Measurements from ENCODE around the gene PYGM. TPM values are rescaled to one million over a fixed set of nuclear protein-coding genes. Genes with fewer than 3 reads are reported as not detected.

PYGM gene
- total RNA-seq, result 0.05 TPM in 1 of 2 replicates, not detected in the other

DNA sequence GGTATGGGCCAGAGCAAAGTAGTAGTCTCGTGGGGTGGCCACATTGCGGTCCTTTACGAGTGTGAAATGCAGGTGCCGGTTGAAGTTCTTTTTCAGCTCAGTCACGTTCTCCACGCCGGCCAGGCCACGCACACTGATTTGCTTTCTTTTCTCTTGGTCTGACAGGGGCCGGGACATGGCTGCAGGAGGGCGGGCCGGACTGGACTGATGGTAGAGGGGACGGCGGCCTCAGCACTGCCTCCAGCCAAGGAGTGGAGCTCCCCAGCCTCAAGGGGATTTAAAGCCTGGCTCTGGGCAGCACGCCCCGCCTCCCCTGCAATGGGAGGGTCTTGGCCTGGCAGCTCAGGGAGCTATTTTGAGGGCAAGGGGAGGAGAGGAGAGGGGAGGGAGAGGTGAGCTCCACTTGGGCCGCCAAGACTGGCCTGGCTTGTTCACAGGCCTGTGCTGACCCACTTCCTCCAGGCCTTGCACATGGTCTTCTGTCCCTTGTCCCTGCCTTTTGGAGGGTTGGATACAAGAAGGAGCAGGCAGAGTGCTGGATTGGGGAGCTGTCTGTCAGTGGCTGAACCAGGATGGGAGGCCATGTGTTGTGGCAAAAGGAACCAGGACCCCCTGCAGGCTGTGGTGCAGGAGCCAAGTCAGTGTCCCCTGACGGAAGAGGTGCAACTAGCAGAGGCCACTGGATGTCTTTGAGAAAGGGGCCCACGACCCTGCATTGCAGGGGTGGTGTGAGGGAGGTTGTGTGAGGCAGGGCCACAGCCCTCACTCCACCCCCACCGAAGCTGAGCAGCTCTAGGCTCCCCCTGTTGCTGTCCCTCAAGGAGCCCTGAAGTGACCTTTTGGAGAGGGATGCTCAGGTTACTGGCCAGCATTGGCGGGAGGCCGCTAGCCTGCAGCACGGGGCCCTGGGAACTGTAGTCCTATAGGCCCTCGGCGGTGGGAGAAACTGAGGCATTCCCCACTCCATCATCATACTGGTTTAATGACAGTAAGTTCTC is at the start of gene PYGM:
Gene PYGM, minus strand, starts transcription at position 253 of the 998 bp plus-strand sequence. Its CDS starts 76 bp downstream, at position 177.
- no peak for DNase-seq (ENCODE audit: low read depth)

DNA sequence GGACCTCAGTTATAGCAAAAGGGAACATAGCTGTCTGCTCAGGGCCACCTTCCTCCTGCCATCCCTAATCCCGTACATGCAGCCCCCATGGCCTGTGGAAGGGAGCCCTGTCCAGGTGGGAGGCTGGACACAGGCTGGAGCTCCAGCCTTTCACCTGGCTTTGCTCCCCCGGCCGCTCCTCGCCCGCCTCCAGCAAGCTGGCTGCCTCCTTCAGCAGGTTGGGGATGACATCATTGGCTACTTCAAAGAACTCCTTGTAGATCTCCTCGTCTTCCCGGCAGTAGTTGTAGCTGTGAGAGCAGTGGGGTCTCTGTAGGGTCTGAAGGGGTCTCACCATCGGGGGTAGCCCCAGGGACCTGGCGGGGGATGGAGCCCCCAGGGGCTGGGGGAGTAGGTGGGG is 45.7 kb upstream of the PYGM start:
- no peak for DNase-seq (ENCODE audit: low read depth)

DNA sequence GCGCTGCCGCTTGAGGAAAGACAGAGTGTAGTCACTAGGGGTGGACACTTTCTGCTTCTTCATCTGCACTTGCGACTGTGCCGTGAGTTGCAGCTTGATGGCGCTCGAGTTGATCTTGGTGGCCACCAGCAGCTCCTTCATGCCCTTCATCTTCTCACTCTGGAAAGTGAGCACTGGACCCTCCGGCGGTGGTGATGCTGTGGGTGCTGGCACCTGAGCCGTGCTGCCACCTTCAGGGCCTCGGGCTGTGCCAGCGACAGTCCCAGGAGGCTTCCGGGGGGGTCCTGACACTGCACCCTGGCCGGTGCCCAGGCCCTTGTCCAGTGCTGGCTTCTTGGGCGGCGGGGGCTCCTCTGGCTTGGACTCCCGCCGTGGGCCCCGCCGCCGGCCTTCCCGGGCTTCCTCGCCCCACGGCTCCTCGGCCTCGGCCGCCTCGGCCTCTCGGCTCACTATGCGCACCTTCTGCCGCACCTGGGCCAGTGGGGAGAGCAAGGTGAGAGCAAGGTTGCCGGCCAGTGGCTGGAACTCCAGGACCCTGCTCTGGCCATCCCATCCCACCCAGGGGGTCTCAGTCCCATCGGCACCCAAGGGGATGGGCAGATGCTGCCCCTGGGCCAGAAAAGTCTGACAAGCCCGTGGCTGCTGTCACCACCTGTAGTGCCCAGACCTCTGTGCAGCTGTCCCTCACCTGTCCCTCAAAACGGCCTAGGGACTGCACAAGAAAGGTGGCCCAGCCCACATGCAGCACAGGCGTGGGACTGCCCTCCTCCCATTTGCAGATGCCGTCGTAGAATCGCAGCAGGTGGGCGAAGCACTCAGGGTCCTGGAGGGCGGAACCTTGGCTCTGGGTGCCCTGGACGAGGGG is 44.8 kb upstream of the PYGM start:
- no peak for DNase-seq (ENCODE audit: low read depth)

DNA sequence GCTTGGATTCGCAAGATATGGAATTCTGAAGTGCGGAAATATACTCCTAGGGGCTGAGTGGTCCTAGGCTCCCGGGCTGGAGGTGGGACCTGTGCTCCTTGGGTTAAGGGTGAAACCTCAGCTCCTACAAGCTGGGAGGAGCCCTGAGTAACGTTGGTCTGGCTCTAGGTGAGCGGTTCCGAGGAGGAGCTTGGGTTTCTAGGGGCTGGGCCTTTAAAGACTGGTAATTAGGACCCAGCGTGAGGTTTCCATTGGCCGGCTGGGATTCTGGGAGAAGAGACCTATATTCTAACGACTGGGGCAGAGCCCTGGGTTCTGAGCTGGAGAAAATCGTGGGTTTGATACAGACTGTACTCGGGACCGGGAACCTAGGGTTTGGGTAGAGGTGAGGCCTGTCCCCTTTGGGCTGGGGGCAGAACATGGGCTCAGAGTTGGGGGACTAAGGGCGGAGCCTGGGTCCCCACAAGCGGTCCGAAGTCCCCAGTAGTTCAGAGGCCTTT is 44.1 kb upstream of the PYGM start:
- no peak for DNase-seq (ENCODE audit: low read depth)

DNA sequence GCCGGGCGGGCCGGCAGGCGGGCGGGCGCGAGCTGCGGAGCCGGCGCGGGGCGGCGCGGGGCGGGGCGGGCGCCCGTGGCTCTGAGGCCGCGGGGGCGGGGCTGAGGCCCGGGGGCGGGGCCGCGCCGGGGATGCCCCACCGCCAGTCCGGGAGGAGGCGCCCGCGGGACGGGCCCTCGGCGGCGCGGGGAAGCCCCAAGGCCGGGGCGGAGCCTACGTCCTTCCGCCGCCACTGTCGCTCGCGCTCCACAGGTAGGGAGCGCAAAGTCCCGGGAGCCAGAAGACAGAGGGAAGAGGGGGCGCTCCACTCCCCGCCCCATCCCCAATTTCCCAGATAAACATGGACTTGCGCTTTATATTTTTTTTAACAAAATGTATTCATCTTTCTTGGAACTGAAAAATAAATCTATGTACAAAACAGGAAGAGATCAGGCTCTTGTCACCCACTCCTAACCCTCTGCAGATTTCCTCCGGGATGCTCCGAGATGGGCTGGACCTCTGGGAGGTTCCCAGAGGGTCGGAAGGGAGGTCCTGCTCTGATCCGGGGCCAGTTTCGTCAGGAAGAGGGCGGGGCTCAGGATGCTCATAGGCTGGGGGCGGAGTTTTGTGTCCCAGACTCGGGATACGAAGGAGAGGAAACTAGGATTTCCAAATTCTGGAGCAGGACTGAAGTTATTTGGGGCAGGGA is 43.5 kb upstream of the PYGM start, which contains the start of gene MAP4K2:
Gene MAP4K2, minus strand, starts transcription at position 57 of the 688 bp plus-strand sequence. CDS start 65 bp downstream, outside the sequence.
- peak; percentile 53 for DNase-seq (ENCODE audit: low read depth)

DNA sequence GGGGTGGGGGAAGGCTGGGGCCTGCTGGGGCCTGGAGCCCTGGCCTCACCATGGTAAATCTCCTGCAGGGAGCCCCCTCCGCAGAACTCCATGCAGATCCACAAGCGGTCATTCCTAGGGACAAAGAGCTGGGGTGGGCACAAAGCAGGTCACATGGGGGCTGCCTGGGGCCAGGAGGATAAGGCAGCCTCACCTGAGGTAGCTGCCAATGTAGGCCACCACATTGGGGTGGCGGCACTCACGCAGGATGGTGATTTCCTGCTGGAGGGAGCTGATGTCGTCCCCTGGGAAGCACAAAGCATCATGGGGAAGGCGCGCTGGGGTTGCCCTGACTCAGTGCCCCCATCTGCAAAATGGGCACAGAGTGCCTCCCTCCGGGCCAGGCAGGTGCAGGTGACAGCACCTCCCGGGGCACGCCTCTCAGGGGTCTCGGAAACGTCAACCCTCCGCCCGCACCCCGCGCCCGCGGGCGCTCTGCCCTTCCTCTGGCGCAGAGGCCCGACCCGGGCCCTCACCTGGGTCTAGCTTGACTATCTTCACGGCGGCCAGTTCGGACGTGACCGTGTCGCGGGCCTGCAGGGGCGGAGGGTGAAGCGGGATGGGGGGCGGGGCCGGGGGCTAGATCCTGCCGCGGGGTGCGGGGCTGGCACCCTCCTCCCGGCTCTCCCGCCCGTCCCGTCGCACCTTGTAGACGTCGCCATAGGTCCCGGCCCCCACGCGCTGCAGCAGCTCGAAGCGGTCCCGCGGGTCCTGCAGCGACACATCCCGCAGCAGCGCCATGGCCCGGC is 42.8 kb upstream of the PYGM start:
- no peak for DNase-seq (ENCODE audit: low read depth)

DNA sequence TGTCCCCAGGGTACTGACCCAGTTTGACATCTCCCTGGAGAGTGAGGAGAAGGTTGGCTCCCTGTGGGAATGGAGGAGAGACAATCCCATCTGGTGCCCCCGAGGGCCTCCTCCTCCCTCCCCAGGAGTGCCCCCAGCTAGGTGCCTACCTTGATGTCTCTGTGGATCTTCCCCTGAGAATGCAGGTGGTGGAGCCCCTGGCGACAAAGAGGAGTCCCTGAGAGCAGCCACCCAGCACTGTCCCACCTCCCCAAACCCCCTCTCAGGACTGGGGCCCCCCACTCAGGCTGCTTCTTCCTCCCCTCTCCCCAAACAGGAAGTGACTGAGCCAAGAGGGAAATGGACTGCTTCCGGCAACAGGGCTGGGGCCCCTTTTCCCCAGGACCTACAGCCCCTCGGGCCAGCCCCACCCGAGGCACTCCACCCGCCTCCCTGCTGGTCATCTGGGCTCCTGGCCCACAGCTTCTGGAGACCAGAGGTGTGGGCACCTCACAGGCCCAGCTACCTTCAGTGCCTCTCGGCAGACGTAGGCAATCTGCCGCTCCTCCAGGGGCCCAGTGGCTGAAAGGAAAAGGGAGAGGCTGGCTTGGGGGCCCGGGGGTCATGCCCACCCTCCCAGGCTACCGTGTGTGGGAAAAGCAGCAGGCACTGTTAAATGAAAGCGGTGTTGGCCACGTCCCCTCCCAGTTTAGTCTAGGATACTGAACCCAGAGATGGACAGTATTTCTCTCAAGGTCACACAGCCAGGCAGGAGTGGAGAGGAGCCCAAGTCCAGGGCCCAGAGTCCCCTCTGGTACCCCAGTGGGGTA is 42.0 kb upstream of the PYGM start:
- DNase-seq (ENCODE audit: low read depth), result no peak

DNA sequence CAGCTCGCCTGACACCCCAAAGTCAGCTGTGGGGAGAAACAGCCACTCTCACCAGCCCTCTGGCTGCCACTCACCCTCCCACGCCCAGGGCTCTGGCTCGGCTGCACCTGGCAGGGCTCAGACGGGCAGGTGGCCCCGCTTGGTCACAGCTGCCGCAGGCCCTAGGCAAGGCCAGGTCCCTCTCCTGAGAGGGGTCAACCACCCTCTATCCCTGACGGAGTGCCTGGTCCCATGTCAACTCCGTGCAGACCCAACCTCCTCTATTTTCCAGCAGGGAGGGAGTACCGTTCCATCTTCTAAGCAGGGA is 41.3 kb upstream of the PYGM start:
- DNase-seq (ENCODE audit: low read depth), result no peak

DNA sequence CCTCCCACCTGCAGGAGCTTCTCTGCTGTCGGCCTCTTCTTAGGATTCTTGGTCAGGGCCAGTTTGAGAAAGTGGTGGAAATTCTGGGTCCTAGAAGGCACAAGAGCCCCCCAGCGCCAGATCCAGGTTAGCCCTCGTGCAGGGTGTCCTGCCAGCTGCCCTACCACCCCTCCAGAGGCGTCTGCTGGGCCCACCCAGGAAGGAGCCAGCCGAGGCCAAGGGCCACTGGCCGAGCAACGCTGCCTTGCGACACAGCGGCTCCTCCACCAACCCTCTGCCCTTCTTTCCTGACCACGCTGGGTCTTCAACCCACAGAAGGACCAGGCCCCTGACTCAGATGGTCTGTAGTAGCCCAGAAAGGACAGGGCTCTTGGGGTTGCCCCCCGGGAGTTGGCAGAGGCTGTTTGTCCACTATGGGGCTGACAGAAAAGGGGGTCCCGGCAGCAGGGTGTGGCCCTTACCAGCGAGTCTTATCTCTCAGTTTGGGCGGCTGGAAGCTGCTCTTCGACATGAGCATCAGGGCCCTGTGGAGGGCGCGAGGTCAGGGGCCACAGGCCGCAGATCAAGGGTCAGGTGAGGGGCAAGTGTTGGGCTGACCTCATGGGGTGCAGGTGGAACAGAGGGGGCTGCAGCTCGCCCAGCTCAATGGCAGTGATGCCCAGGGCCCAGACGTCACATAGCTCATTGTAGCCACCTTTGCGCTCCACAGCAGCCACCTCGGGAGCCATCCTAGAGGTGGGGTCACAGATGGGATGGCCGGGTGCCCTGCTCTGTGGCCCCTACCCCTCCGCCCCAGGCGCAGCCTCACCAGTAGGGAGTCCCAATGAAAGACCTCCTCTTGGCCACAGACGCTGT is 40.8 kb upstream of the PYGM start:
- no peak for DNase-seq (ENCODE audit: low read depth)

DNA sequence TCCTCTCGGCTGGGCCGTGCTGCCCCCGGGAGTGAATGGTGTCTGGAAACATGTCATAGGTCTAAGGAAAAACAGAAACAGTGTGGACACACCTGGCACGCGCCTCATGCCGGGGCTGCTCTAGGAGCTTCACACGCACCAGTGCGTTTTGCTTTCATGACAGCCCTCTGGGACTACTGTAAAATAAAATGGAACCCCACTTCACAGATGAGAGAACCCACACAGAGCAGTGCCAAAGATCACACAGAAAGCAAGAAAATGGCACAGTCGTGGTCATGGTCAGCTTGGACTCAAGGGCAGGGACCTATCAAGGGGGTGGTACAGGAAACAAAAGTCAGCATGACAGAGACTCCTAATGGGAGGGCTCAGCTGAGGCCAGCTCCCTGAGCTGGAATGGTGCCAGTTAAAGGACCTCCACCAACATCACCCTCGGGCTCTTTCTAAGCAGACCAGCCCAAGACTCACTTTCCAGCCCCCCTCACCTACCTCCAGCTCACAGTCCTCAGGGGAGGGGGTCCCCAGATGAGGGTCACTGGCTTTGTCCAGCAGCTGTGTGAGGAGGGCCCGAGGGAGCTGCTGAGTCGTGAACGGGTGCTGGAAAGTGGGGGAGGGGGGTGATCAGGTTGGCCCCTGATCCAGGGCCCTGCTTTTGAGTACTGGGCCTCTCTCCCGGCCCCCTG is 40.0 kb upstream of the PYGM start:
- no peak for DNase-seq (ENCODE audit: low read depth)

DNA sequence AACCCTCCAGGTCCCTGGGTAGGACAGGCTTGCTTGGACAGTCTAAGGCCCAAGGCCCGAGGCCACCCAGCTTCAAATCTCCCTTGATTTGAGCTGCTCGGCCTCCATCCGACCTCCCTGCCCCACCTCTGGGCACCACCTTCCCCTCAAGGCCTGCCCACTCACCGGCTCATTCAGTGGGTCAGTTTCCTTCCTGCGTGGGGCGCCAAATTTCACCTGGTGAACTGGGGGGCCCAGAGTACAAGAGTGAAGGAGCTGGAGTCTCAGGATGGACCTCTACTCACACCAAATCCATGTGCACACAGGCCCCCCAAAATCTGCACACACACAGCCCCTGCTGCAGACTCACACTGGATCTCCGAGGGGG is 39.5 kb upstream of the PYGM start:
- no peak for DNase-seq (ENCODE audit: low read depth)

DNA sequence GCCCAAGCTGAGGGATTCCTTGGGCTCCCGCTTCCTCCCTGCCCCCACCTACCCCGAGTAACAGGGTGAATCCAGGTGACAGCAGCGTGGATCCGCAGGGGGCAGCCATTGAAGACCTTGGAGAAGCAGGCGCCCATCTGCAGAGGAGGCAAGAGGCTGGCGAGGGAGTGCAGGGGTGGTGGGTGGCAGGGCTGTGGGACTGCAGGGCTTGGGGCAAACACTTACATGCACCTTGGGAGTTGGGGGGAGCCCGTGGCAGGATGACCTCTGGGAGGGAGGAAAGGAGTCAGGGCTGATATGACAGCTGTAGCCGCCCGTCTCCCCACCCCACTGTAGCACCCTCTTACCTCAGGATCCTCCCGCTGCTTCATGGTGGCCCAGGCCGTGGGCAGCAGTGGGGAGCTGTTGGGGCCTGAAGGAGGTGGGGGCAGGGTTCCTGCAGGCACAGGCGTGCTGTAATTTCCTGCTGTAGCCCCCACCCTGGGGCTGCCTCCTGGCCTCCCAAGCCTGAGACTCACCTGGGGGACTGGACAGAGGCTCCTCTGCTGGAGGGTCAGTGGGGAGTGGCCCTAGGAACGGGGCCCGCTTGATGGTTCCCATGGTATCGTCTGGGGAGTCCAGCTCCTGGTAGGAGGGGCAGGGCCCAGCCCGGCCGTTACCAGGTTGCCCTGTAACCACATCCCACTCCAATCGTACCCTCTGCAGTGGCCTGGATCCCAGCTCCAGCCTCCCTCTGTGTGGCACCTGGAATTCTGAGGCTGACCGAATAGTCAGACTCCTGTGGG is 37.2 kb upstream of the PYGM start:
- no peak for DNase-seq (ENCODE audit: low read depth)

DNA sequence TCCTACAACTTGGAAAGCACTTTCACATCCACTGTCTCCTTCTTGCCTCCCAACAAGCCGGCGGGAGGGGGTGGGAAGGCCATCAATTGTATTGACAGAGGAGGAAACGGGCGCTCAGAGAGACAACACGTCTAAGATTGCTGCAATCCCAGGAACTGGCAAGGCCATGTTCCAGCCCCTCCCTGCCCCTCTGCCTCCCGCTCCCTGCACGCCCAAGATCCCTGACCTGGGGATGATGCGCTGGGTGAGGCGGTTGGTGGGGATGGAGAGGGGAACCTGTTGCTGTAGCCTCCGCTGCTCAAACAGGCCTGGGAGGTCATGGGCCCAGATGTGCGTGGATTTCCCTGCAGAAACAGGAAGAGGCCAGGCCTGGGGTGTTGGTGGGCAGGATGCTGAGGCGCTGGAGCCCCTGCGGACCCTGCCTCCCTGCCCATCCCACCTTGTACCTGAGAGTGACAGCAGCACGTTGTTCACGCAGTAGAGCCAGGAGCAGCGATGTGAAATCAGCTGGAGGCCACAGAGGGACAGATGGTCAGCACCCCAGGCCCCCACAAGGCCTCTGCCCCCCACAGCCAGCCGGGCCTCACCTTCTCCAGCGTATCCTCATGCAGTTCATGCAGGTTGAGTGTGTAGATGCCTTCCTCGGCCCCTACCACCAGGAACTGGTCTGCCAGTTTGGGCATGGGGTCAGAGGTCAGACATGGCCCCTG is 36.4 kb upstream of the PYGM start:
- DNase-seq (ENCODE audit: low read depth), result no peak

DNA sequence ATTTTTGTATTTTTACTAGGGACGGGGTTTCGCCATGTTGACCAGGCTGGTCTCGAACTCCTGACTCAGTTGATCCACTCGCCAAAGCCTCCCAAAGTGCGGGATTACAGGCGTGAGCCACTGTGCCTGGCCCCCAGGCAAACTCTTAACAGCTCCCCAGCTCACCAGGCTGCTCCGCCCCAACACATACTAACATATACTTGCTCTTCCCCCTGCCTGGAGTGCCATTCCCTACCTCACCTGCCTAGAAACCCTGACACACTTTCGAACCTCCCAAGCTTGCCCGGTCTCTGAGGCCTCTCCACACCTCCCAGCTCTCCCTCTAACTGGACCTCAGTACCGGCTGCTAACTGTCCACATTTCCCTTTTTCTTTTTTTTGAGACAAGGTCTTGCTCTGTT is 34.8 kb upstream of the PYGM start:
- no peak for DNase-seq (ENCODE audit: low read depth)

DNA sequence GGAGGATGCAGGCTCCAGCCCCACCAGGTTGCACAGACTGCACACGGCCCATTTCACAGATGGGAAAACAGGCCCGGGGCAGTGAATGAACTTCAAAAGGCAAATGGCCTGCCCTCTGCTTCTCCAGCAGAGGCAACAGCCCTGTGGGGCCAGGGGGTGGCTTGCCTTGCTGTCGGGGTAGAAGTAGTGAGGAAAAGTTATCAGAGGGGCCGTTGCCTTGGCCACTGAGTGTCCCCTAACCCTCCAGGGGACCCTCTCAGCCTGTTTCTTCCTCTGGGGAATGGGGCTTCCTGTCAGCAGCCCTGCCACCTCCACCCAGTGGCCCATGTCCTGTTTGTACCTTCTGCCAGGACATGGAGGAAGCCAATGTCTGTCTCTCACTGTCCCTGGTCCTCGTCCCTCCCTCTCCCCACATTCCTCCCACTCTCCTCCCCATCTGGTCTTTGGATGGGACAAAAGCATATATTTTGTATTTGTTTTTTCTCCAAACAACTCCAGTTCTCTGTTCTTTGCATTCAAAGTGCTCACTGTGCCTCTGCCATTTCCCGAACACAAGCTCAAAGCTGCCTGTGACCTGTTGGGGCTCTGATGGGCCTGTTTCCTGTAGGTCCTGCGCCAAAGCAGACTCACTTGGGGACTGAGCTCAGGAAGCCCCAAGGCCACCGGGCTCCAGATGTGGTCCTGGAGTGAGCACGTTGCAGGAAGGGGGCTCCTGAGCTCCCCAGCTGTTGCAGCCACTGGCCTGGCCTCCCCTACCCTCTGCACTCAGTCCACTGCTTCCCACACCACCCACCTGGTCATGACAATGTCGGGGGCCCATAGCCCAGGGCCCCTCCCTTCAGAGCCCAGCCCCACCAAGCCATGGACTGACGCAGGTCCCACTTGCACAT is 33.7 kb upstream of the PYGM start:
- no peak for DNase-seq (ENCODE audit: low read depth)

DNA sequence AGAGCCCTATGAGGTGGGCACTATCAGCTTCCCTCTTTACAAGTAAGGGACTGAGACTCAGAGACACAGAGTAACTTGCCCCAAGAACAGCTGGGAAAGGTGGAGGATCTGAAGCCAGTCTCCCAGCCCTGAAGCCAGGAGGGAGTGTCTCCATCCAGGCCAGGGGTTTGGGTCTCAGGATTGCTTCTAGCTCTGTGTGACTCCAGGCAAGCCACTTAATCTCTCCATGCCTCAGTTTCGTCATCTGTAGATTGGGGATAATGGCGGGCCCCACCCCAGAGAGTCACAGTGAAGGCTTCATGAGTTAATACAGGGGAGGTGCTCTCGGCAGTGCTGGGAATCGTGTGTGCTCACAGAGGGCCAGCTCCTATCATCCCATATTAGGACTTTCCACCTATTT is 32.7 kb upstream of the PYGM start:
- no peak for DNase-seq (ENCODE audit: low read depth)
